Ishikawa (cell line): ENCODE measurements around the gene TCN1.

Source experiments
- CEBPB ChIP-seq: IDR thresholded peaks from 2 replicates; pipeline ENCODE4 v1.6.1; 2012
- EP300 ChIP-seq: IDR thresholded peaks from 2 replicates; pipeline ENCODE4 v1.6.1; 2012; ENCODE audit warnings: borderline replicate concordance
- FOXM1 ChIP-seq: IDR thresholded peaks from 2 replicates; pipeline ENCODE4 v1.6.1; 2012; ENCODE audit warnings: low read depth, borderline replicate concordance
- MAX ChIP-seq: IDR thresholded peaks from 2 replicates; pipeline ENCODE4 v1.6.1; 2012
- RAD21 ChIP-seq: IDR thresholded peaks from 2 replicates; pipeline ENCODE4 v1.6.1; 2012; ENCODE audit warnings: low read depth
- TEAD4 ChIP-seq: IDR thresholded peaks from 2 replicates; pipeline ENCODE4 v1.6.1; 2012
- YY1 ChIP-seq: IDR thresholded peaks from 2 replicates; pipeline ENCODE4 v1.6.1; 2012; ENCODE audit warnings: low read depth
- ZBTB7A ChIP-seq: IDR thresholded peaks from 2 replicates; pipeline ENCODE4 v1.6.1; 2012; ENCODE audit warnings: low read depth

- TF ChIP-seq ZBTB7A (no peak), TEAD4 (no peak), EP300 (no peak), RAD21 (peak; percentile 76), MAX (no peak), CEBPB (peak; percentile 79; the same call in 1 of the 2 replicates), FOXM1 (no peak), YY1 (no peak)
Measured at GRCh38 chr11:59822989-59823566, 43.2 kb downstream of the TCN1 start.
